HG02840 (cell line): ENCODE data around the gene RIC8B.
"Not testable (repeated sequence)": the region's sequence is repeated elsewhere in the genome, so short reads cannot be mapped to it uniquely, and the experiment has no call there.

Experiments
- ATAC-seq: cut with Tn5 transposase; IDR thresholded peaks from one replicate; pipeline ENCODE4 v1.9.1; 2021; ENCODE audit warnings: mild to moderate bottlenecking, moderate library complexity, moderate number of reproducible peaks; ENCODE audit not compliant: unreplicated experiment, low FRiP score

Gene RIC8B

GRCh38 chr12:106897981-106898901 lies 123.8 kb downstream of the RIC8B start:
- ATAC-seq = no peak

GRCh38 chr12:106900554-106900953 lies 126.1 kb downstream of the RIC8B start:
- ATAC-seq = no peak

GRCh38 chr12:106901276-106901675 lies 126.8 kb downstream of the RIC8B start:
- ATAC-seq = no peak

GRCh38 chr12:106902053-106902452 lies 127.6 kb downstream of the RIC8B start:
- no peak for ATAC-seq

- no peak for ATAC-seq
These were observed 128.9 kb downstream of the RIC8B start for GRCh38 chr12:106903241-106903945.

GRCh38 chr12:106906715-106907114 lies 132.2 kb downstream of the RIC8B start:
- no peak for ATAC-seq

- no peak for ATAC-seq
These were observed 132.9 kb downstream of the RIC8B start for GRCh38 chr12:106907411-106907810.

- ATAC-seq = no peak
These were observed 133.4 kb downstream of the RIC8B start for GRCh38 chr12:106907846-106908245.

GRCh38 chr12:106908561-106908960 lies 134.1 kb downstream of the RIC8B start:
- no peak for ATAC-seq

- ATAC-seq = peak; percentile 63
These were observed 135.7 kb downstream of the RIC8B start for GRCh38 chr12:106910202-106910601.

- ATAC-seq = no peak
These were observed 137.1 kb downstream of the RIC8B start for GRCh38 chr12:106911581-106911980.

GRCh38 chr12:106913456-106913855 lies 139.0 kb downstream of the RIC8B start:
- ATAC-seq = no peak

GRCh38 chr12:106914796-106915634 lies 140.5 kb downstream of the RIC8B start:
- no peak for ATAC-seq

- no peak for ATAC-seq
These were observed 141.1 kb downstream of the RIC8B start for GRCh38 chr12:106915635-106916026.

- ATAC-seq = no peak
These were observed 143.0 kb downstream of the RIC8B start for GRCh38 chr12:106917503-106917902.

GRCh38 chr12:106918746-106919145 lies 144.3 kb downstream of the RIC8B start:
- no peak for ATAC-seq

- no peak for ATAC-seq
These were observed 145.5 kb downstream of the RIC8B start for GRCh38 chr12:106919910-106920544.

- not testable (repeated sequence) for ATAC-seq
These were observed 147.5 kb downstream of the RIC8B start for GRCh38 chr12:106921976-106922375.

- not testable (repeated sequence) for ATAC-seq
These were observed 149.1 kb downstream of the RIC8B start for GRCh38 chr12:106923594-106923993.

- no peak for ATAC-seq
These were observed 149.9 kb downstream of the RIC8B start for GRCh38 chr12:106924268-106924861.
